Sigmoid colon (tissue), 4 donors: ENCODE results near the gene ZNF335.

ENCODE experiments used
- EP300 ChIP-seq, 4 donors: sonication (generic); formaldehyde crosslinking; IDR thresholded peaks; one replicate each; pipeline ENCODE4 v1.6.1; 2017; ENCODE audit warnings: antibody characterized with exemption in 4 of 4
- POLR2A ChIP-seq, 2 donors: fragments of 450-650 bp; IDR thresholded peaks; one replicate each; pipeline ENCODE4 v1.6.1; 2016; ENCODE audit warnings: antibody characterized with exemption in 2 of 2, mild to moderate bottlenecking in 2 of 2, moderate library complexity in 2 of 2
- POLR2AphosphoS5 ChIP-seq, 4 donors: sonication (generic); formaldehyde crosslinking; IDR thresholded peaks; one replicate each; pipeline ENCODE4 v1.6.1; 2017; ENCODE audit warnings: antibody characterized with exemption in 4 of 4
- TF ChIP-seq, protein P1 (sequence below), 4 experiments: fragments of 450-650 bp in 3 of 4; fragments of 200-600 bp in 1 of 4; IDR thresholded peaks; one replicate each; pipeline ENCODE4 v1.5.1; 2016 to 2019; ENCODE audit warnings: antibody characterized with exemption in 4 of 4, mild to moderate bottlenecking in 3 of 4, moderate library complexity in 2 of 4

DNA sequence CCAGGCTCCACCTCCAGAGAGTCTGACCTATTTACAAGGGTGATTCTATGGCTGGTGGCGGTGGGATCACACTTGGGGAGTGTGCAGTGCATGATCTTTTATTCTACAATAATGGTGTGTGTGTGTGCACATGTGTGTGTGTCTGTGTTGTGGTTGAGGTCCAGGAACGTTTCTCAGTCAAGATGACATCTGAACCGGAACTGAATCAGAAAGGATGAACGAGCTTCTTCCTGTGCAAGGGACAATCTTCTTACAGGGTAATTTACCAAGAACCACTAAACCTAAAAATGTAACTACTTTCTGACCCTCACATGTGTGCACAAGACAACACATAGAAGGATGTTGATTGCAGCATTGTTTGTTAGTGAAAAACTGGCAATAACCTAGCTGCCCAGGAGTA, 45.3 kb upstream of the ZNF335 start:
- TF ChIP-seq EP300 (IDR thresholded peaks at IDR 0.05): no peak
- TF ChIP-seq, protein P1, sequence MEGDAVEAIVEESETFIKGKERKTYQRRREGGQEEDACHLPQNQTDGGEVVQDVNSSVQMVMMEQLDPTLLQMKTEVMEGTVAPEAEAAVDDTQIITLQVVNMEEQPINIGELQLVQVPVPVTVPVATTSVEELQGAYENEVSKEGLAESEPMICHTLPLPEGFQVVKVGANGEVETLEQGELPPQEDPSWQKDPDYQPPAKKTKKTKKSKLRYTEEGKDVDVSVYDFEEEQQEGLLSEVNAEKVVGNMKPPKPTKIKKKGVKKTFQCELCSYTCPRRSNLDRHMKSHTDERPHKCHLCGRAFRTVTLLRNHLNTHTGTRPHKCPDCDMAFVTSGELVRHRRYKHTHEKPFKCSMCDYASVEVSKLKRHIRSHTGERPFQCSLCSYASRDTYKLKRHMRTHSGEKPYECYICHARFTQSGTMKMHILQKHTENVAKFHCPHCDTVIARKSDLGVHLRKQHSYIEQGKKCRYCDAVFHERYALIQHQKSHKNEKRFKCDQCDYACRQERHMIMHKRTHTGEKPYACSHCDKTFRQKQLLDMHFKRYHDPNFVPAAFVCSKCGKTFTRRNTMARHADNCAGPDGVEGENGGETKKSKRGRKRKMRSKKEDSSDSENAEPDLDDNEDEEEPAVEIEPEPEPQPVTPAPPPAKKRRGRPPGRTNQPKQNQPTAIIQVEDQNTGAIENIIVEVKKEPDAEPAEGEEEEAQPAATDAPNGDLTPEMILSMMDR (IDR thresholded peaks at IDR 0.05): no peak
- TF ChIP-seq POLR2AphosphoS5 (IDR thresholded peaks at IDR 0.05): no peak
- TF ChIP-seq POLR2A (IDR thresholded peaks at IDR 0.05): no peak
